Liver (tissue), 9 donors: ENCODE results near the gene IGFBP1. TPM values are rescaled to one million over a fixed set of nuclear protein-coding genes. Genes with fewer than 3 reads are reported as not detected.

Experiments used
- DNase-seq: peaks from one replicate; pipeline ENCODE4 v3.0.0-alpha.2; 2017; ENCODE audit warnings: low spot score
- H3K27ac ChIP-seq, 2 donors: one replicate each; pipeline ENCODE4 v1.7.0; 2013; ENCODE audit warnings: inconsistent platforms in 2 of 2, low read length in 2 of 2, control low read depth in 1 of 2, low read depth in 1 of 2, mild to moderate bottlenecking in 1 of 2
- H3K27me3 ChIP-seq, 4 donors: one replicate each; pipeline versions ENCODE4 v1.6.1 to v1.7.0; 2013; ENCODE audit warnings: low read length in 3 of 4, inconsistent platforms in 1 of 4, mild to moderate bottlenecking in 1 of 4, moderate library complexity in 1 of 4; ENCODE audit not compliant: control insufficient read depth in 4 of 4, insufficient read depth in 4 of 4
- H3K36me3 ChIP-seq, 4 donors: one replicate each; pipeline versions ENCODE4 v1.6.1 to v1.7.0; 2013; ENCODE audit warnings: low read length in 3 of 4, mild to moderate bottlenecking in 3 of 4, low read depth in 1 of 4, moderate library complexity in 1 of 4; ENCODE audit not compliant: control insufficient read depth in 4 of 4, insufficient read depth in 3 of 4
- H3K4me1 ChIP-seq, 4 donors: one replicate each; pipeline versions ENCODE4 v1.6.1 to v1.7.0; 2013; ENCODE audit warnings: low read length in 3 of 4, mild to moderate bottlenecking in 3 of 4, moderate library complexity in 1 of 4; ENCODE audit not compliant: control insufficient read depth in 4 of 4, insufficient read depth in 4 of 4
- H3K4me3 ChIP-seq, 3 donors: one replicate each; pipeline versions ENCODE4 v1.6.1 to v1.7.0; 2013; ENCODE audit warnings: low read length in 3 of 3, control low read depth in 1 of 3, low read depth in 1 of 3, mild to moderate bottlenecking in 1 of 3
- H3K9ac ChIP-seq, 2 donors: one replicate each; pipeline ENCODE4 v1.7.0; 2013; ENCODE audit warnings: low read length in 2 of 2, mild to moderate bottlenecking in 2 of 2, moderate library complexity in 2 of 2, control low read depth in 1 of 2, low read depth in 1 of 2
- H3K9me3 ChIP-seq, 4 donors: one replicate each; pipeline versions ENCODE4 v1.6.1 to v1.7.0; 2013; ENCODE audit warnings: low read length in 3 of 4; ENCODE audit not compliant: control insufficient read depth in 4 of 4
- EGR1 ChIP-seq, 2 donors: IDR thresholded peaks; 2 replicates each; pipeline ENCODE4 v1.6.1; 2016 to 2018; ENCODE audit warnings: antibody characterized with exemption in 2 of 2, low read depth in 2 of 2
- FOXA1 ChIP-seq: IDR thresholded peaks from 2 replicates; pipeline ENCODE4 v1.6.1; 2016; ENCODE audit warnings: antibody characterized with exemption
- FOXA2 ChIP-seq: IDR thresholded peaks from 2 replicates; pipeline ENCODE4 v1.6.1; 2016; ENCODE audit warnings: antibody characterized with exemption
- GABPA ChIP-seq, 2 donors: IDR thresholded peaks in 1 of 2; conservative IDR thresholded peaks in 1 of 2; 2 replicates each; pipeline ENCODE4 v1.6.1; 2016; ENCODE audit warnings: antibody characterized with exemption in 2 of 2, mild to moderate bottlenecking in 1 of 2, moderate library complexity in 1 of 2
- HNF4A ChIP-seq, 2 donors: conservative IDR thresholded peaks; 2 replicates each; pipeline ENCODE4 v1.6.1; 2016; ENCODE audit warnings: antibody characterized with exemption in 2 of 2, mild to moderate bottlenecking in 2 of 2
- HNF4G ChIP-seq: IDR thresholded peaks from 2 replicates; pipeline ENCODE4 v1.6.1; 2016; ENCODE audit warnings: antibody characterized with exemption
- JUND ChIP-seq, 2 donors: IDR thresholded peaks; 2 replicates each; pipeline ENCODE4 v1.6.1; 2016; ENCODE audit warnings: antibody characterized with exemption in 2 of 2
- NR2F2 ChIP-seq: IDR thresholded peaks from 2 replicates; pipeline ENCODE4 v1.6.1; 2016; ENCODE audit warnings: antibody characterized with exemption
- RAD21 ChIP-seq, 2 donors: IDR thresholded peaks; 2 replicates each; pipeline ENCODE4 v1.6.1; 2016; ENCODE audit warnings: antibody characterized with exemption in 2 of 2, mild to moderate bottlenecking in 2 of 2
- RXRA ChIP-seq, 2 donors: IDR thresholded peaks; 2 replicates each; pipeline ENCODE4 v1.6.1; 2017 to 2018; ENCODE audit warnings: antibody characterized with exemption in 2 of 2, mild to moderate bottlenecking in 1 of 2
- SP1 ChIP-seq: IDR thresholded peaks from 2 replicates; pipeline ENCODE4 v1.6.1; 2018; ENCODE audit warnings: antibody characterized with exemption, mild to moderate bottlenecking
- TAF1 ChIP-seq: conservative IDR thresholded peaks from 2 replicates; pipeline ENCODE4 v1.6.1; 2016; ENCODE audit warnings: antibody characterized with exemption, mild to moderate bottlenecking
- YY1 ChIP-seq: IDR thresholded peaks from 2 replicates; pipeline ENCODE4 v1.6.1; 2016; ENCODE audit warnings: antibody characterized with exemption, mild to moderate bottlenecking
- WGBS: extraction: QIAGEN DNeasy Blood & Tissue Kit; methylation state at CpG from one replicate; pipeline ENCODE4 v1.1.7; 2013; 5-methylcytosine and 5-hydroxymethylcytosine counted together
- polyA plus RNA-seq, 2 donors: library from polyadenylated mRNA; stranded (reverse) in 1 of 2; unstranded in 1 of 2; fragments of 200-250 nt in 1 of 2; fragments of >200 nt in 1 of 2; fragmentation: Nextera tagmentation in 1 of 2; extraction: Ambion mirVana in 1 of 2; gene quantifications; one replicate each; pipeline versions ENCODE4 v1.2.1 to v1.2.3, GENCODE V29; 2013 to 2015
- total RNA-seq, 2 donors: library from RNA; depleted of rRNA; stranded (reverse); fragments of >200 nt; gene quantifications; one replicate each; pipeline ENCODE4 v1.2.3, GENCODE V29; 2014
- TF ChIP-seq, protein P1 (sequence below): IDR thresholded peaks from 2 replicates; pipeline ENCODE4 v1.6.1; 2016; ENCODE audit warnings: antibody characterized with exemption
- TF ChIP-seq, protein P2 (sequence below): IDR thresholded peaks from 2 replicates; pipeline ENCODE4 v1.6.1; 2016; ENCODE audit warnings: antibody characterized with exemption
- TF ChIP-seq, protein P3 (sequence below): IDR thresholded peaks from 2 replicates; pipeline ENCODE4 v1.6.1; 2016; ENCODE audit warnings: antibody characterized with exemption, mild to moderate bottlenecking
- TF ChIP-seq, protein P4 (sequence below): IDR thresholded peaks from 2 replicates; pipeline ENCODE4 v1.6.1; 2016; ENCODE audit warnings: antibody characterized with exemption
- TF ChIP-seq, protein P5 (sequence below): fragments of 150-350 bp; IDR thresholded peaks from 2 replicates; pipeline ENCODE4 v1.5.1; 2017; ENCODE audit warnings: improper control_type of control experiment, low read depth, low read length; ENCODE audit not compliant: missing input control
- donor health status: healthy.
- donor health status: healthy.
- donor health status: healthy.
- donor health status: healthy.
- donor health status: healthy.

The IGFBP1 gene
- total and polyA plus RNA-seq, 4 donors, result 3.5 to 234 (median 63.6) TPM

DNA sequence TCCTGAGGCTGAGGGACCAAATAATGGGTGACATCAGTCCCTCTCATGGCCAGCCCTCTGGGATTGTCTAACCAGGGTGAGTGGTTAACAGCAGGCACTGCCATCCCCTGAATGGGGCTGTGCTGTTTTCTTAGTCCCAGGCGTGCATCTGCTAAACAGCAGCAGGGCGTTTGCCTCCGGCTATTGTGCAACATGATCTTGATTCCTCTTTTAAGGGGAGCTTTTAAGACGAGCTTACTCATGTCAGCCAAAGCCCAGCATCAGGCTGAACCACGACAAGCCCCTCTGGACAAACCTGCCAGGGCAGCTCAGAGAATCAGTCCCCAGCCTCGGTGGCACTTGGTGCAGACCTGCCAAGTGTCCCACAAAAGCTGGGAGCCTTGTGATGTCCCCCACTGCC lies 49.0 kb downstream of the IGFBP1 start:
- no peak for DNase-seq
- Histone ChIP-seq H3K27ac (no peak overlapping the region), H3K9ac (no peak overlapping the region), H3K36me3 (no peaks in the 10 kb centered on the region), H3K27me3 (no peaks in the 10 kb centered on the region), H3K9me3 (no peaks in the 10 kb centered on the region), H3K4me1 (no peaks in the 10 kb centered on the region), H3K4me3 (no peak overlapping the region)
- 74% methylated on average over 6 of the region's 6 CpGs for WGBS
- TF ChIP-seq JUND (IDR thresholded peaks at IDR 0.05), result no peak
- TF ChIP-seq FOXA1, result no peak
- TF ChIP-seq, protein P1, sequence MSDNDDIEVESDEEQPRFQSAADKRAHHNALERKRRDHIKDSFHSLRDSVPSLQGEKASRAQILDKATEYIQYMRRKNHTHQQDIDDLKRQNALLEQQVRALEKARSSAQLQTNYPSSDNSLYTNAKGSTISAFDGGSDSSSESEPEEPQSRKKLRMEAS, result no peak
- no peak for TF ChIP-seq HNF4A (conservative IDR thresholded peaks at IDR 0.05)
- no peak for TF ChIP-seq FOXA2
- no peak for TF ChIP-seq EGR1 (IDR thresholded peaks at IDR 0.05; ENCODE audit: low read depth in 2 of 2)
- TF ChIP-seq, protein P2, sequence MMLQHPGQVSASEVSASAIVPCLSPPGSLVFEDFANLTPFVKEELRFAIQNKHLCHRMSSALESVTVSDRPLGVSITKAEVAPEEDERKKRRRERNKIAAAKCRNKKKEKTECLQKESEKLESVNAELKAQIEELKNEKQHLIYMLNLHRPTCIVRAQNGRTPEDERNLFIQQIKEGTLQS, result no peak
- TF ChIP-seq YY1, result no peak
- no peak for TF ChIP-seq RXRA (IDR thresholded peaks at IDR 0.05)
- no peak for TF ChIP-seq GABPA (IDR thresholded peaks at IDR 0.05 in 1 of 2, conservative IDR thresholded peaks at IDR 0.05 in 1 of 2)
- no peak for TF ChIP-seq NR2F2
- TF ChIP-seq RAD21 (IDR thresholded peaks at IDR 0.05), result no peak
- TF ChIP-seq TAF1, result no peak

DNA sequence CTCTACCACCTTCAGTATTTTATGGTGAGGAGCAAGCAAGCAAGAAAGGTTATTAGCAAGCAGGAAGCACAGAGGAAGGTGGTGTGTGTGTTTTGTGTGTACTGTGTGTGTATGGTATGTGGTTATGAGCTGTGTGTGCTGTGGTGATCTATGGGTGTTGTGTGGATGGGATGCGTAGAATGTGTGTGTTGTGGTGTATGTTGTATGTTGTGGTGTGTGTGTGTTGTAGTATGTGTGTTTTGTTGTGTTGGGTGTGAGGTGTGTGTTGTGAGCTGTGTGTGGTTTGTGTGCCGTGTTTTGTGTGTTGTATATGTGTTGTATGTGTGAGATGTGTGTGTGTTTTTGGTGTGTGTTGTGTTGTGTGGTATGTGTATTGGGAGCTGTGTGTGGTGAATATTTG lies 49.6 kb downstream of the IGFBP1 start:
- Histone ChIP-seq H3K9ac (no peak overlapping the region), H3K4me3 (no peak overlapping the region), H3K36me3 (no peaks in the 10 kb centered on the region), H3K27me3 (no peaks in the 10 kb centered on the region), H3K27ac (no peak overlapping the region), H3K9me3 (no peaks in the 10 kb centered on the region), H3K4me1 (no peaks in the 10 kb centered on the region)
- DNase-seq, result no peak
- TF ChIP-seq, protein P2, result no peak
- TF ChIP-seq FOXA1 (no peak), EGR1 (IDR thresholded peaks at IDR 0.05; ENCODE audit: low read depth in 2 of 2) (no peak), GABPA (IDR thresholded peaks at IDR 0.05 in 1 of 2, conservative IDR thresholded peaks at IDR 0.05 in 1 of 2) (no peak), RXRA (IDR thresholded peaks at IDR 0.05) (no peak), TAF1 (no peak), JUND (IDR thresholded peaks at IDR 0.05) (no peak), YY1 (no peak), HNF4G (no peak), RAD21 (IDR thresholded peaks at IDR 0.05) (no peak), FOXA2 (no peak), NR2F2 (no peak), SP1 (no peak), HNF4A (conservative IDR thresholded peaks at IDR 0.05) (no peak)
- TF ChIP-seq, protein P1, result no peak
- TF ChIP-seq, protein P3, sequence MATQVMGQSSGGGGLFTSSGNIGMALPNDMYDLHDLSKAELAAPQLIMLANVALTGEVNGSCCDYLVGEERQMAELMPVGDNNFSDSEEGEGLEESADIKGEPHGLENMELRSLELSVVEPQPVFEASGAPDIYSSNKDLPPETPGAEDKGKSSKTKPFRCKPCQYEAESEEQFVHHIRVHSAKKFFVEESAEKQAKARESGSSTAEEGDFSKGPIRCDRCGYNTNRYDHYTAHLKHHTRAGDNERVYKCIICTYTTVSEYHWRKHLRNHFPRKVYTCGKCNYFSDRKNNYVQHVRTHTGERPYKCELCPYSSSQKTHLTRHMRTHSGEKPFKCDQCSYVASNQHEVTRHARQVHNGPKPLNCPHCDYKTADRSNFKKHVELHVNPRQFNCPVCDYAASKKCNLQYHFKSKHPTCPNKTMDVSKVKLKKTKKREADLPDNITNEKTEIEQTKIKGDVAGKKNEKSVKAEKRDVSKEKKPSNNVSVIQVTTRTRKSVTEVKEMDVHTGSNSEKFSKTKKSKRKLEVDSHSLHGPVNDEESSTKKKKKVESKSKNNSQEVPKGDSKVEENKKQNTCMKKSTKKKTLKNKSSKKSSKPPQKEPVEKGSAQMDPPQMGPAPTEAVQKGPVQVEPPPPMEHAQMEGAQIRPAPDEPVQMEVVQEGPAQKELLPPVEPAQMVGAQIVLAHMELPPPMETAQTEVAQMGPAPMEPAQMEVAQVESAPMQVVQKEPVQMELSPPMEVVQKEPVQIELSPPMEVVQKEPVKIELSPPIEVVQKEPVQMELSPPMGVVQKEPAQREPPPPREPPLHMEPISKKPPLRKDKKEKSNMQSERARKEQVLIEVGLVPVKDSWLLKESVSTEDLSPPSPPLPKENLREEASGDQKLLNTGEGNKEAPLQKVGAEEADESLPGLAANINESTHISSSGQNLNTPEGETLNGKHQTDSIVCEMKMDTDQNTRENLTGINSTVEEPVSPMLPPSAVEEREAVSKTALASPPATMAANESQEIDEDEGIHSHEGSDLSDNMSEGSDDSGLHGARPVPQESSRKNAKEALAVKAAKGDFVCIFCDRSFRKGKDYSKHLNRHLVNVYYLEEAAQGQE, result no peak
- TF ChIP-seq, protein P4, sequence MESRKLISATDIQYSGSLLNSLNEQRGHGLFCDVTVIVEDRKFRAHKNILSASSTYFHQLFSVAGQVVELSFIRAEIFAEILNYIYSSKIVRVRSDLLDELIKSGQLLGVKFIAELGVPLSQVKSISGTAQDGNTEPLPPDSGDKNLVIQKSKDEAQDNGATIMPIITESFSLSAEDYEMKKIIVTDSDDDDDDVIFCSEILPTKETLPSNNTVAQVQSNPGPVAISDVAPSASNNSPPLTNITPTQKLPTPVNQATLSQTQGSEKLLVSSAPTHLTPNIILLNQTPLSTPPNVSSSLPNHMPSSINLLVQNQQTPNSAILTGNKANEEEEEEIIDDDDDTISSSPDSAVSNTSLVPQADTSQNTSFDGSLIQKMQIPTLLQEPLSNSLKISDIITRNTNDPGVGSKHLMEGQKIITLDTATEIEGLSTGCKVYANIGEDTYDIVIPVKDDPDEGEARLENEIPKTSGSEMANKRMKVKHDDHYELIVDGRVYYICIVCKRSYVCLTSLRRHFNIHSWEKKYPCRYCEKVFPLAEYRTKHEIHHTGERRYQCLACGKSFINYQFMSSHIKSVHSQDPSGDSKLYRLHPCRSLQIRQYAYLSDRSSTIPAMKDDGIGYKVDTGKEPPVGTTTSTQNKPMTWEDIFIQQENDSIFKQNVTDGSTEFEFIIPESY, result no peak
- TF ChIP-seq, protein P5, sequence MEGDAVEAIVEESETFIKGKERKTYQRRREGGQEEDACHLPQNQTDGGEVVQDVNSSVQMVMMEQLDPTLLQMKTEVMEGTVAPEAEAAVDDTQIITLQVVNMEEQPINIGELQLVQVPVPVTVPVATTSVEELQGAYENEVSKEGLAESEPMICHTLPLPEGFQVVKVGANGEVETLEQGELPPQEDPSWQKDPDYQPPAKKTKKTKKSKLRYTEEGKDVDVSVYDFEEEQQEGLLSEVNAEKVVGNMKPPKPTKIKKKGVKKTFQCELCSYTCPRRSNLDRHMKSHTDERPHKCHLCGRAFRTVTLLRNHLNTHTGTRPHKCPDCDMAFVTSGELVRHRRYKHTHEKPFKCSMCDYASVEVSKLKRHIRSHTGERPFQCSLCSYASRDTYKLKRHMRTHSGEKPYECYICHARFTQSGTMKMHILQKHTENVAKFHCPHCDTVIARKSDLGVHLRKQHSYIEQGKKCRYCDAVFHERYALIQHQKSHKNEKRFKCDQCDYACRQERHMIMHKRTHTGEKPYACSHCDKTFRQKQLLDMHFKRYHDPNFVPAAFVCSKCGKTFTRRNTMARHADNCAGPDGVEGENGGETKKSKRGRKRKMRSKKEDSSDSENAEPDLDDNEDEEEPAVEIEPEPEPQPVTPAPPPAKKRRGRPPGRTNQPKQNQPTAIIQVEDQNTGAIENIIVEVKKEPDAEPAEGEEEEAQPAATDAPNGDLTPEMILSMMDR, result no peak
- 89% methylated on average over 2 of the region's 2 CpGs for WGBS
